Thyroid gland (tissue), 4 donors: ENCODE data around the gene WDR83. TPM values are rescaled to one million over a fixed set of nuclear protein-coding genes. Genes with fewer than 3 reads are reported as not detected.

ENCODE experiments used
- DNase-seq, 2 donors: peaks; one replicate each; pipeline ENCODE4 v3.0.0-alpha.2; 2019
- H3K27ac ChIP-seq, 3 donors: fragments of 200-600 bp; sonication (generic); 1 replicate in 2 of 3; 2 replicates in 1 of 3; pipeline ENCODE4 v1.5.1; 2016 to 2019; ENCODE audit warnings: mild to moderate bottlenecking in 1 of 3, moderate library complexity in 1 of 3
- H3K27me3 ChIP-seq: fragments of 200-600 bp; sonication (generic); one replicate; pipeline ENCODE4 v1.5.1; 2019
- H3K36me3 ChIP-seq, 2 donors: fragments of 200-600 bp; sonication (generic); one replicate each; pipeline ENCODE4 v1.5.1; 2016 to 2019
- H3K4me1 ChIP-seq, 2 donors: fragments of 200-600 bp; sonication (generic); one replicate each; pipeline ENCODE4 v1.5.1; 2017 to 2019
- H3K4me3 ChIP-seq, 3 donors: fragments of 200-600 bp; sonication (generic); replicated peaks in 1 of 3; 1 replicate in 2 of 3; 2 replicates in 1 of 3; pipeline ENCODE4 v1.5.1; 2016; ENCODE audit warnings: mild to moderate bottlenecking in 1 of 3
- H3K9me3 ChIP-seq: fragments of 200-600 bp; sonication (generic); one replicate; pipeline ENCODE4 v1.5.1; 2017
- CTCF ChIP-seq, 6 experiments: fragments of 200-600 bp in 3 of 6; fragments of 450-650 bp in 3 of 6; sonication (generic) in 3 of 6; IDR thresholded peaks; one replicate each; pipeline ENCODE4 v1.5.1; 2016 to 2019; ENCODE audit warnings: antibody characterized with exemption in 6 of 6, mild to moderate bottlenecking in 2 of 6, inconsistent platforms in 1 of 6, moderate library complexity in 1 of 6
- POLR2A ChIP-seq, 2 donors: fragments of 450-650 bp; IDR thresholded peaks; one replicate each; pipeline ENCODE4 v1.6.1; 2017; ENCODE audit warnings: antibody characterized with exemption in 2 of 2, mild to moderate bottlenecking in 2 of 2, moderate library complexity in 1 of 2
- WGBS, 2 donors: methylation state at CpG; one replicate each; pipeline ENCODE4 v1.1.5; 2017; 5-methylcytosine and 5-hydroxymethylcytosine counted together
- intact Hi-C: fragments of 100-400 bp; cut with DNase I; formaldehyde crosslinking; loops from one replicate; pipeline ENCODE4 v1.15.1; 2023
- total RNA-seq, 4 donors: library from RNA; depleted of rRNA; stranded (reverse); fragments of >200 nt; gene quantifications; one replicate each; pipeline ENCODE4 v1.2.3, GENCODE V29; 2016

The WDR83 gene
- total RNA-seq, 4 donors from 2014 or later: 9.5 to 17.5 (median 14.3) TPM

- intact Hi-C loops: no loop called here
- no peak overlapping the region for H3K4me3 ChIP-seq
- no peaks in the 10 kb centered on the region for H3K9me3 ChIP-seq
- H3K4me1 ChIP-seq: peaks cover 0 to 11% of the 10 kb centered on the region in 2 donors
- 89 to 91% methylated on average over 8 of the region's 8 CpGs for WGBS, 2 donors
- no peaks in the 10 kb centered on the region for H3K27me3 ChIP-seq
- DNase-seq: no peak
- H3K27ac ChIP-seq: no peak overlapping the region
- TF ChIP-seq CTCF (IDR thresholded peaks at IDR 0.05): no peak
- TF ChIP-seq POLR2A (IDR thresholded peaks at IDR 0.05): no peak
- H3K36me3 ChIP-seq: peaks cover 59 to 72% of the 10 kb centered on the region in 2 donors
These were observed 39.6 kb upstream of the WDR83 start for GRCh38 chr19:12626958-12627357.

DNA sequence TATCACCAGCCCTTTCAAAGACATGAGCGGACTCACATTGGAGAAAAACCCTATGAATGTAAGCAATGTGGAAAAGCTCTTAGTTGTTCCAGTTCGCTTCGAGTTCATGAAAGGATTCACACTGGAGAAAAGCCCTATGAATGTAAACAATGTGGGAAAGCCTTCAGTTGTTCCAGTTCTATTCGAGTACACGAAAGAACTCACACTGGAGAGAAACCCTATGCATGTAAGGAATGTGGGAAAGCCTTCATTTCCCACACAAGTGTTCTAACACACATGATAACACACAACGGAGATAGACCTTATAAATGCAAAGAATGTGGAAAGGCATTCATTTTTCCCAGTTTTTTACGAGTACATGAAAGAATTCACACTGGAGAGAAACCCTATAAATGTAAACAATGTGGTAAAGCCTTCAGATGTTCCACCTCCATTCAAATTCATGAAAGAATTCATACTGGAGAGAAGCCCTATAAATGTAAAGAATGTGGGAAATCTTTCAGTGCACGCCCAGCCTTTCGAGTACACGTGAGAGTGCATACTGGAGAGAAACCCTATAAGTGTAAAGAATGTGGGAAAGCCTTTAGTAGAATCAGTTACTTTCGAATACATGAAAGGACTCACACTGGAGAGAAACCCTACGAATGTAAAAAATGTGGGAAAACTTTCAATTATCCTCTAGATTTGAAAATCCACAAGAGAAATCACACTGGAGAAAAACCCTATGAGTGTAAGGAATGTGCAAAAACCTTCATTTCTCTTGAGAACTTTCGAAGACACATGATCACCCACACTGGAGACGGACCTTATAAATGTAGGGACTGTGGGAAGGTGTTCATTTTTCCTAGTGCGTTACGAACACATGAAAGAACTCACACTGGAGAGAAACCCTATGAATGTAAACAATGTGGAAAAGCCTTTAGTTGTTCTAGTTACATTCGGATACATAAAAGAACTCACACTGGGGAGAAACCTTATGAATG, 38.3 kb upstream of the WDR83 start:
- Histone ChIP-seq H3K27me3 (no peaks in the 10 kb centered on the region), H3K4me1 (peaks cover 0 to under 1% of the 10 kb centered on the region in 2 donors), H3K9me3 (no peaks in the 10 kb centered on the region), H3K36me3 (peaks cover 64 to 72% of the 10 kb centered on the region in 2 donors), H3K4me3 (no peak overlapping the region), H3K27ac (no peak overlapping the region)
- no peak for DNase-seq
- intact Hi-C loops: no loop called here
- TF ChIP-seq POLR2A (IDR thresholded peaks at IDR 0.05): no peak
- TF ChIP-seq CTCF (IDR thresholded peaks at IDR 0.05): no peak
- WGBS, 2 donors: 97% methylated on average over 17 of the region's 17 CpGs

GRCh38 chr19:12629215-12629614, 37.4 kb upstream of the WDR83 start:
- no peaks in the 10 kb centered on the region for H3K27me3 ChIP-seq
- H3K27ac ChIP-seq: no peak overlapping the region
- 96 to 97% methylated on average over 7 of the region's 7 CpGs for WGBS, 2 donors
- H3K4me3 ChIP-seq: no peak overlapping the region
- peaks cover 58 to 64% of the 10 kb centered on the region in 2 donors for H3K36me3 ChIP-seq
- no peaks in the 10 kb centered on the region for H3K4me1 ChIP-seq
- intact Hi-C loops: no loop called here
- DNase-seq: no peak
- TF ChIP-seq CTCF (IDR thresholded peaks at IDR 0.05) (no peak), POLR2A (IDR thresholded peaks at IDR 0.05) (peak in 1 of 2 donors; percentile 17)
- no peaks in the 10 kb centered on the region for H3K9me3 ChIP-seq

DNA sequence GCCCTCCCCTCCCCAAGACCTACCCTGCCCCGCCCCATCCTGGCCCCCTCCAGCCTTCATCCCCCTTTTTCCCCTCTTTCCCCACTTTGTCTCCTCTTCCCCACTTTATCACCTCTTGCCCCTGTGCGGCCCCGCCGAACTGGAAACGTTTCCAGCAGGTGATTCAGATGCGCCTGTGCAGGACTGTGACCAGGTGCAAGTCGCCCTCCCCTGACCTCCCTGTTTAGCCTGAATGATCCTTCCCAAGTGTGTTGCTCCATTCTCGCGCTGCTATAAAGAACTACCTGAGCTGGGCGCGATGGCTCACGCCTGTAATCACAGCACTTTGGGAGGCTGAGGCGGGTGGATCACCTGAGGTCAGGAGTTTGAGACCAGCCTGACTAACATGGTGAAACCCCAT, 30.0 kb upstream of the WDR83 start:
- no peak for TF ChIP-seq CTCF (IDR thresholded peaks at IDR 0.05)
- H3K9me3 ChIP-seq: no peaks in the 10 kb centered on the region
- 75 to 78% methylated on average over 13 of the region's 13 CpGs for WGBS, 2 donors
- peak in 1 of 2 donors; percentile 29 for DNase-seq
- H3K36me3 ChIP-seq: peaks cover 0 to 5% of the 10 kb centered on the region in 2 donors
- peaks cover 4% of the 10 kb centered on the region in 2 donors for H3K4me1 ChIP-seq
- H3K4me3 ChIP-seq: no peak overlapping the region
- intact Hi-C loops: no loop called here
- no peaks in the 10 kb centered on the region for H3K27me3 ChIP-seq
- no peak overlapping the region for H3K27ac ChIP-seq

- no peak overlapping the region for H3K4me3 ChIP-seq
- no peaks in the 10 kb centered on the region for H3K36me3 ChIP-seq
- H3K9me3 ChIP-seq: no peaks in the 10 kb centered on the region
- no peak for DNase-seq
- intact Hi-C loops: no loop called here
- peaks cover 4% of the 10 kb centered on the region in 2 donors for H3K4me1 ChIP-seq
- 96 to 97% methylated on average over 22 of the region's 22 CpGs for WGBS, 2 donors
- H3K27me3 ChIP-seq: no peaks in the 10 kb centered on the region
- H3K27ac ChIP-seq: no peak overlapping the region
- no peak for TF ChIP-seq CTCF (IDR thresholded peaks at IDR 0.05)
- no peak for TF ChIP-seq POLR2A (IDR thresholded peaks at IDR 0.05)
These were observed 27.9 kb upstream of the WDR83 start for GRCh38 chr19:12638611-12639182.
